Activated T-helper 1 cell treated with anti-CD3 and anti-CD28 coated beads, Interleukin-2, amount 50 U/mL, for 16 hours (primary cell): ENCODE results near the gene EHMT1.

Experiments used
- DNase-seq, 2 donors: peaks; one replicate each; pipeline ENCODE4 v3.0.0-alpha.2; 2020; ENCODE audit warnings: low read depth in 1 of 2, low spot score in 1 of 2

EHMT1 gene

DNA sequence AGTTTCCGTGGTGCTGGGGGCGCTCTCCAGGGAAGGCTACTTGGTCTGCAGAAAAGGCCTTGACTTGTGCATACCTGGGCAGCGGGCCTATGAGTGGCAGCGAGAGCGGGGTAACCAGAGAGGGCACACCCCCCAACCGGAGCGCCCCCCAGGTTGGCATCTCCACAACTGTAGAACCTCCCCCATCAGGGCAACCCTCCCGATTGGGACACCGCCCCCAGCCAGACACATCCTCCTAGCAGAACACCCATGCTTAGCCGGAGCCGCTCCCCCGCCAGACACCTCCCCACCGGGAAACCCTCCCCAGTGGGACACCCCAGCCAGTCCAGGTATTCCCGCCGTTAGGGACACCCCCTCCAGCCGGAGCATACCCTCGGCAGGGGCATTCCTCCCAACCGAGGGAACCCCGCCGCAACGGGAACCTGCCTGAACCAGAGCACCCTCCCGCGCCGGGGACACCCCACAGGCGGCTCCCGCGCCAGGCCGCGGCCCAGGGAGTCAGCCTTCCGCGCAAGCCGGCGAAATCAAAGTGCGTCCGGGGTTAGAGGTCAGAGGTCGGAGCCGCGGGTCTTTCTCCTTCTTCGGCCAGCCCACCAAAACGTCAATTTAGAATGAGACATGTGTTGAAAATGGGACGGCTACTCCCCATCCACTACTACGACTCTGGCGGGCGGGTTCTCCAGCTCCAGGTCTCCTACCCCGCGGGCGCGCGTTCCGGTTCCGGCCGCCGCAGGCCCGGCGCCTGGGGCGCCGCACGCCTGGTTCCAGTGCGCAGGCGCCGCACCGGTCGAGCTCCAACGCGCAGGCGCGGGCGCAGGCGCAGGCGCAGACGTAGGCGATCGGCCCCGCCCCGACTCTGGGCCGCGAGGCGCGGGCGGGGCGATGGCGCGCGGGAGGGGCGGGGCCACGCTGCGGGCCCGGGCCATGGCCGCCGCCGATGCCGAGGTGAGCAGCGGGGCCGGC, at the start of gene EHMT1:
Gene EHMT1, plus strand, starts transcription at position 901 of the 963 bp plus-strand sequence. Its CDS starts 24 bp downstream, at position 925.
- peak; percentile 77 to 89 for DNase-seq

DNA sequence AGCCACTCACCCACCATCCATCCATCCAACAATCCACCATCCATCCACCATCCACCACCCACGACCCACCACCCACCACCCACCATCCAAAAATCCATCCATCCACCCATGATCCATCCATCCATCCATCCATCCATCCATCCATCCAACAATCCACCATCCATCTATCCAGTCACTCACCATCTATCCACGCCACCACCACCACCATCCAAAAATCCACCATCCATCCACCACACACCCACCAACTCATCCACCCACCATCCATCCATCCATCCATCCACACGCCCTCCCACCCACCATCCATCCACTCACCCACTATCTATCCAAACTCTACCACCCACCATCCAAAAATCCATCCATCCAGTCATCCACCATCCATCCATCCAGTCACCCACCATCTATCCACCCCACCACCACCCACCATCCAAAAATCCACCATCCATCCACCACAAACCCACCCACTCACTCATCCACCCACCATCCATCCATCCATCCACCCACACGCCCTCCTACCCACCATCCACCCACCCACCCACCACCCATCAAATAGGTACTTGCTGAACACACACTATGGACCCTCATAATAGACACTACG, 49.1 kb upstream of the EHMT1 start:
- no peak for DNase-seq

DNA sequence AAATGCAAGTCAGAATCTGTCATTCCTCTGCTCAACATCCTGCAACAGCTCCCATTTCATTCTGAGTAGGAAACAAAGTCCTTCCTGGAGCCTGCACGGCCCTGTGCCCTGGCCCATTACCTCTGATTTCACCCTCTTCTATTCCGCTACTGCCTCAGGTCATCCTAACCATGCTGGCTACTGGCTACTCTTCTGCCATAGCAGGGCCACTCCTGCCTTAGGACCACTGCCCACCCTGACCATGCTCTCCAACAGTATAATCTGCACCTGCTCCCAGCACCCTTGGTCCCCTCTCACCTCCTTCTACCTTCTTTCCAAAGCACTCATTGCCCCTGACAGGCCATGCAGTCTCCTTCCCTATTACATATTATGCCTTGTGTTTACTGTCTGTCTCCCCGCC, 48.2 kb upstream of the EHMT1 start:
- no peak for DNase-seq

DNA sequence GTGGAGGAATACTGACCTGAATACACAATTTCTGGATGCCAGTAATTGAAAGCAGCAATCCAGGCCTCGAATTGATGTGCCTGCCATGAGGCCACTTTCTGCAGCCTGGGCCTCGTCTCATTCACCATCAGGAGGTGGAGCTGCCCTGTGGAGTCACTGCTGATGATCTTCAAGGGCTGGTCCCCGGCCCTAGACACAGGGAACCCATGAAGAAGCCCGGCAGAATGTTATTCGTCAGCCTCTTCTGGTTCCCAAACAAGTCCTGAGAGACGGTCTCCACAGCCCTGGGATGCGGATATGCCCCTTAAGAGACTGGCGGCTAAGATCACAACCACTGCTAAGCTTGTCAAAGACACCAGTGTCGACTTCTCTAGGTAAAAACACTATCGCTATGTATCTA, 44.6 kb upstream of the EHMT1 start:
- DNase-seq, result no peak

DNA sequence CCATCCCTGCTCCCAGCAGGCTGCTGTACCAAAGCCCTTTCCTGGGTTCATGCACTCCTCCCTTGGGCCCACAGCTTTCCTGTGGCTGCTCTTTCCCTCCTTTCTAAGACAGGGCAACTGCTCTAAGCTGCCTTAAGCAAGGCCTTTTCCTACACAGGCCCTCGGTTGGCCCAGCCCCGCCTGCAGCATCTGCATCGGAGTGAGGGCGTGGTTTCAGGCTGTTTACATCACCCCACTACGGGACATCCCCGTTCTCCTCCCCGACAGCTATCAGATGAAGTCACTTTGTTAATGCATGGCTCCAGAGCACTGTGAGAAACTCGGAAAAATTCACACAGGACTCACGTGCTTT, 43.5 kb upstream of the EHMT1 start:
- DNase-seq, result no peak

DNA sequence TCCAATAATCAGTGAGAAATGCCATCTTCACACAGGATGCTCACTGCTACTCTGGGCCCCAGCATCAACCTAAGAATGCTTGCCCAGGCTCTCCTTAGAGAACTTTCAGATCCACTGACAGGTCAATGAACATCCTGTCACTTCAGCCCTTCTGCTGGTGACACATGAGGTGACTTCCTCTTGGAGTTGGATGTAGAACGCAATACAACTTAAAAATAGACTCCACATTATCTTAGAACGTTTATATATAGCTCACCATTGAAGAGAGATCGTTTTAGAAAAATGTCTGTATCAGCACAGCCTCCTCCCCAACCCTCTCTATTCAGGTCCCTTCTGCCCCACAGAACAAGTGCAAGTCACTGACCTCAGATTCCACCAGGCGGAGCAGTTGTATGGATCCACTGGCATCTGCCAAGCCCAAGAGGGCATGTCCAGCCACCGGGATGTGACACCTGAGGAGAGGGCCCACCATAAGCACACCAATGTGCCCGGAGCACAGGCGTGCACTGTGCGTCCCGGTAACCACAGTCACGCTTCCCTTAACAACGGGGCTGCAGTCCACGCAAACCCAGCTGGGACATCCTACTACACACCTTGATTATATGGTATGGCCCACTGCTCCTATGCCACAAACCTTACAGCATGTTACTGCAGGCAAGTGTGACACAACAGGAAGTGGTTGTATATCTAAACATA, 42.9 kb upstream of the EHMT1 start:
- no peak for DNase-seq

DNA sequence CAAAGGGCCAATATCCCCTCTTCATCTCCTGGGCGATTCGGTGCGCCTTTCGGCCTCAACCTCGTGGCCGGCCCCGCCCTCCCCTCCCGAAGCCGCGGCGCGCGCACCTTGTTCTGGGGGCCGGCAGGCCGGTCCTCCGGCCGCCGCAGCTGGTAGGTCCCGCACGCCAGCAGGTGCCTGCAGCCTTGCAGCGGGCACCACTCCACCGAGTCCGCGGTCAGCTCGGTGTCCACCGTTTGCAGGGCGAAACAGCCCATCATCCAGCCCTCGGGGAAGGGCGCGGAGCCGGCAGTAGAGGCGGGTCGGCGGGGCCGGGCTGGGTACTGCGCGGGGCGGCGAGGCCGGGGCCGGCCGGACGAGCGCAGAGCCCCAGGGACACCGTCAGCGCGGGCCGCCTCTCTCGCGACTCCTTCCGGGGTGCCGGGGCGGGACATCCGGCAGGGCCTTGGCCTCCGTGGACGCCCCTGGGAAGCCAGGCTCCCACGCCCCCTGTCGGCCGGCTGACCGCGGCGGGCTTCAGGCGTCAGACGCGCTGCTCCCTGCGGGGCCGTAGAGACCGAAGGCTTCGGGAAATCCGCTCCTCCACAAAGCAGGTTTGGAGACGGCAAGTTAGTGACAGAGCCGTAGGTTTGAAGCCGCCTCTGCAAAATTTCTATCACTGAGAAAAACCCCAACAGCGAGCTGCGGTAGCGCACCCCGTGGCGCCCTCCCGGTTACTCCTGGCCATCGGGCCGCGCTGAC, 40.1 kb upstream of the EHMT1 start, which contains the start of gene DPH7:
Gene DPH7, minus strand, starts transcription at position 408 of the 741 bp plus-strand sequence. Its CDS starts 148 bp downstream, at position 260.
- DNase-seq, result peak; percentile 94 to 95

DNA sequence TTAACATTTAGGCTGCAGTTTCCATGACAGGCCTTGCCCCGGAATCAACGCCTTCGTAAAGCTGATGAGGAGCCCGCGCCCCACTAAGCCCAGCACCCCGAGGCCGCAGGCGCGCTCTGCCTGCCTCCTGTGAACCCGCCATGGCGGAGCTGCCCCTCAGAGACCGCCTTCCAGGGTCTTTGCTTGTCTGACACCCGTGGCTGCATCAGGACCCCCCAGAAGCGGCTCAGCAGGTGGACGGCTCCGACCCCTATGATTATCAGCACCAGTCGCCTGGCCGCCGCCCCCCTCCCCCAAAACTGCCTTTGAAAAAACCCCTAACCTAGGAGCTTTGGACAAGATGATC, 39.6 kb upstream of the EHMT1 start:
- no peak for DNase-seq

DNA sequence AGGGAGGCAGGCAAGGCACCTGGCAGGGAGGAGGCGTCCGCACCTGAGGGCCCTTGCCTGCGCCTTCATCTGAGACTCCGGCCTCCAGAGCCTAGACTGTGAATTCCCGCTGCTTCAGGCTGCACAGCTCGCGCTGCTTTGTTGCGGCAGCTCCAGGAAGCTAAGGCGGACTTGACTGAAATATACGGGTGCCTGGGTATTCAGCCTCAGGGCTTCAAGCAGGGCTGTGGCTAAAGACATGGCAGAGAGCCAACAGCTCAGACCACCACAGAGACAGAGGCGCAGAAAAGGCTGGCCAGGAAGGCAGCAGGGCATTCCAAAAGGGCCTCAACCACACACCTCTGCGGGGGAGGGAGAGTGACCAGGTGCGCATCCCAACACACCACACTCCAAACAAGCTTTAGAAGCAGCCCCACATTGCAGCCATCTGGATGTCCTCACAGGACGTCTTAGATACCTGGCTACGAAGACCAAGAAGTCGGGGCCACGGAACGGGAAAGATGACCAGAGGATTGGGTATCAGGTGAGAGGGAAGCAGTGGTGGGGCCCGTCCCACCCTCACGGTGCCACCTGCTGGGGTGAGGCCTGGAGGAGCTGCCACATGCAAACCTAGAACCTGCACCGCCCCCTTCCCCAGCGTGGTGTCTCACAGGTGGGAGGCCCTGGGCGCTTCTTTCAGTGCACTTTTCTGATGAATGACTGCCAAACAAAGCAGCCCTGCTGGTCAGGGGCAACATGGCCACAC, 38.4 kb upstream of the EHMT1 start:
- DNase-seq, result no peak

DNA sequence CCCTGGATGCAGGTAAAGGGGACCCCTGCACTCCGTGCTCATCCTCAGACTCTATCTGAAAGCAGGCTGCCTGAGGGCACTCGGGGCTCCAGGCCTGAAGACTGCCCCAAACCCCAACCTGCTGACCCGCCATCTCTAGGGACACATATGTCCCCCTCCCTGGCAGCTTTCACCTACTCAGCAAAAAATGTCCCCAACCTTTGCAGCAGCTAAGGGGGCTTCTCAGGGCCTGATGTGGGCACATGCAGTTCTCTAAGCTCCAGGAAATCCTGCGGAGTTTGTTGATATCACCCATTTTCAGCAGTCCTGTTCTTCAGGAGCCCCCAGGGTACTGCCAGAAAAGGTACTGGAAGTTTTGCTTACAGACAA, 37.9 kb upstream of the EHMT1 start:
- no peak for DNase-seq

DNA sequence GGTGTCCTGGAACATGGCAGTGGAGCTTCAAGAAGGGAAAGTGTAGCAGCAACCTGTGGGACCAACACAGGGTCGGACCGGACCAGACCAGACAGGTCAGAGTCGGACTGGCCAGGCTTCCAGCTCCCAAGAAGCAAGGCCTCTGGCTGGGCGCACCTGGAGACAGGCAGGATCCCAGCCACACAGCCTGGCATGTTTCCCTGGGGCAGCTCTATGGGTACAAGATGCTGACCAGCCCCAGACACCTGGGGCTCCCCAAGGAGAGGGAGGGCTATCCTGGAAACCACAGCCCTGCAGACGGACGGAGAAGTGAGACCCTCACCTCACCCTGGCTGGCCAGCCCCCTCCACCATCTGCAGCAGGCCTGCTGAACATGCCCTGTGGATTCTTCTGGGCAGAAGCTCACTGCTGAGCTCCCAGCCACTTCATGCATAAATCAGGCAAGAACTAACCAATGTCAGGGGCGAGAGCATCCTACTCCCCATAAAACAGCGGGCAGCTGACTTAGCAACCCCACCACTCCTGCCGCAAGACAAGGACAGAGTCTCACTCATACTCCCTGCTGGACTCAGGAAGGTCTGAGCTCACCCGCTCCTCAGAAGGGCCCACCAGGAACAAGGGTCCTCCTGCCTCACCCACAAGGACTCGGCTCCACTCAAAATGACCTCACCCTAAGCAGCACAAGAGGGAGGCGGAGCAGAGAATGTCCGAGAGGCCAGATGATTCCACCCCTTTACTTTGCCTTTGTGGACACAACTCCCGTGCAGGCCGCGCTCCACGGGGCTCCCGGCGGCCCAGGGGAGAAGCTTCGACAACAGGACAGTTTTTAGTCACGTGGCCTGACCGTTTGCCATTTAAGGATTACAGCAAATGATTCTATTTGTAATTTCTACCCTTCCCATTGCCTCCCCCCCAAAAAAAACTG, 37.2 kb upstream of the EHMT1 start:
- no peak for DNase-seq

DNA sequence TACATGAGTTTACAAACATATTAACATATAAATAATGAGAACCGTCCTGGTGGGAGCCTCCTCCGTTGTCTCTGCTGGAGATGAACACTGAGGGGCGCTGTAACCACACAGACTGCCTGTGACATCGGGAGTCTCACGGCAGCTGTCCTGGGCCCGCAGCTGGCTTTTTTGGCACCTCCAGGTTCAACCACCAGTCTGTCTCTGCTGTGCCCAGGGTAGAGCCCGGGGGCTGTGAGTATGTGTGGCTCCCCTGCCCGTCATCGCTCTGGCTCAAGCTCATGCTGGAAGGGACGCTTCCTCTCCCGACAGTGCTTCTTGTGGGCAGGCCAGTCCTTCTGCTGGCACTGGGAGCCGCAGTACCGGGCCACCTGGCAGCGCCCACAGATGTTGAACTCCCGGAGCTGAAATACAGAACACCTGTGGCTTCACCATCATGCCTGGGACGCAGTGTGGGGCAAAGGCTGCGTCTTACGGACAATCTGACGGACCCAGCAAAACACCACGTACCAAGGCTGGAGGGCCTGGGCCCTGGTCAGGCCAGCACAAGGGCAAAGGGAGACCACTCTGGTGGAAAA, 36.4 kb upstream of the EHMT1 start:
- DNase-seq, result no peak

DNA sequence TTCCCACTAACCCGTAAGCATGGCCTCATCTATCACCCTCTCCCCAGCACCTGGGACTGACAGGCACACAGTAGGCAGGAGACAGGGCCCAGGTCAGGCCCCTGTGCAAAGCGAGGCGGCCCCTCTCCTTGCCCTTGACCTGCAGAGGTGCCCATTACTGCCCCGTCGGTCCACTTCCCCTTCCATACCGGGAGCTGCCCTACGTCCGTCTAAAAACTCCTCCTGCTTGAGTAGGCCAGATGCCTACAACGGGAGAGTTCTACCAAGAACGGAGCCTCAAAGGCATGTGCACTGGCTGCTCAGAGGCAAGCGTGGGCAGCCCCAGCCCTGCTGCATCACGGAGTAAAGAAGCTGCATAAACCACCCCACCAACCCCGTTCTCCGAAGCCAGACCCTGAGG, 35.5 kb upstream of the EHMT1 start:
- no peak for DNase-seq

DNA sequence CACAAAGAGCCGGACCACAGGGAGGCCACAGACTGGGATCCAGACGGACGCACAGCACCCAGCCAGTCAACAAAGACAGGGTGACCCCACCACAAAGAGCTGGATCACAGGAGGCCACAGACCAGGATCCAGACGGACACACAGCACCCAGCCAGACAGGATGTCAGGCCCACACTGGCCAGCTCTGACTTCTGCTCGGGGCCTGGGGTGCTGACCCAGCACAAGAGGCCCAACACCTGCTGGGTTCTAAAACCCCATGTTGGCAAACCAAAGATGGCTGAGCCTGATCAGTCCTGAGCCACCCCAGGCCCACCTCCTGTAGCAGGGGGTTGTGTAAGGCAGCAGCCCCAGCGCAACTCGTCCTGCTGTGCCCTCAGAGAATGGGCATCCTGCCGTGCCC, 34.8 kb upstream of the EHMT1 start:
- no peak for DNase-seq

DNA sequence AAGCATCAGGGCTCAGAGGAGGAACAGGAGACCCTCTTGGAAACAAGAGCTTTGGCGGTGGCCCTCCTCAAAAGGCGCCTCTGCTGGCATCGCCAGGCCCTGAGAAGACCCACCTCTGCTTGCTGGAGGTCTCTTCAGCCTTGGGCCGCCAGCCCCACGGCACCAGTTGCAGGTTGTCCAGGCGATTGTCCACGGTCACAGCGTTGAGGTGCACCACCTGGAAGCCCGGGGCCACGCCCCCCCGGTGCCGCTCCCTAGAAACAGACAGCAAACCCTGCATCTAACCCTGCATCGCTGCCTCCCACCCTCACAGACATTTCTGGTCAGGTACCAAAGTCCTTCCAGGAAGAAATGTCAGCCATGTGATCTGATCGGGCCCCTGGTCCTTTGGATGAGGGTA, 32.0 kb upstream of the EHMT1 start:
- no peak for DNase-seq

DNA sequence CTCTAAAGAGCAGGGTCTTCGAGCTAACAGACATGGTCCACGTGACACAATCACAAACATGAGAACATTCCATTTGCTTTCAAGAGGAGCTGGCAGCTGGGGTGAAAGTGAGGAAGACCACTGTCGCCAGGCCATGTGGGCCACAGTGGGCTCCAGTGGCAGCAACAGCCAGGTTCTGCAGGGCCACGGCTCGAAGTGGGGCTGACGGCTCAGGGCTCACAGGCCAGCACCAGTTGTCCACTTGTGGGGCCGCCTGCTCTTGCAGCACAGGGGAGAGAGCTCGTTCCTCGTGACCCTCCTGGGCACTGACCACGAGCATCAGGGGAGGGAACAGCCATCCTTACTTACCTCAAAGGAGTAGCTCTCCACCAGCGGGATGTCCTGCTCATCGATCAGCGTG, 30.5 kb upstream of the EHMT1 start:
- DNase-seq, result no peak

DNA sequence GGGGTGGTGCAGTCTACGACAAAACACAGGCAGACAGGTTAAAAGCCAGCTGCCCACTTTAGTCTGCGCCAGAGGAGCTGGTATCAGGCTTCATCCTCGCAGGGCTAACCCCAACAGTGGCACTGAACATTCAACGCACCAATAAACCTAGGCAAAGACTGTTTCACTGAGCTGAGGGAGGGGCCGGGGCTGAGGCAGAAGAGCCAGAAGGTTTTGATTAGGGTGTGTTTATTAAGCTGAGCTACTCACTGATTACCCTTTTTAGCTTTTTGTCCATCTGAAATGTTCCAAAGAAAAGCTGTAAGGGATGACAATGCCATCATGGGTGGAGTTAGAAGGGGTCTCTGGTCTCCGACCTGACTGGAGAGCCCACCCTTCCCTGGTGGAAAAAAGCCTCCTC, 29.9 kb upstream of the EHMT1 start:
- DNase-seq, result no peak

DNA sequence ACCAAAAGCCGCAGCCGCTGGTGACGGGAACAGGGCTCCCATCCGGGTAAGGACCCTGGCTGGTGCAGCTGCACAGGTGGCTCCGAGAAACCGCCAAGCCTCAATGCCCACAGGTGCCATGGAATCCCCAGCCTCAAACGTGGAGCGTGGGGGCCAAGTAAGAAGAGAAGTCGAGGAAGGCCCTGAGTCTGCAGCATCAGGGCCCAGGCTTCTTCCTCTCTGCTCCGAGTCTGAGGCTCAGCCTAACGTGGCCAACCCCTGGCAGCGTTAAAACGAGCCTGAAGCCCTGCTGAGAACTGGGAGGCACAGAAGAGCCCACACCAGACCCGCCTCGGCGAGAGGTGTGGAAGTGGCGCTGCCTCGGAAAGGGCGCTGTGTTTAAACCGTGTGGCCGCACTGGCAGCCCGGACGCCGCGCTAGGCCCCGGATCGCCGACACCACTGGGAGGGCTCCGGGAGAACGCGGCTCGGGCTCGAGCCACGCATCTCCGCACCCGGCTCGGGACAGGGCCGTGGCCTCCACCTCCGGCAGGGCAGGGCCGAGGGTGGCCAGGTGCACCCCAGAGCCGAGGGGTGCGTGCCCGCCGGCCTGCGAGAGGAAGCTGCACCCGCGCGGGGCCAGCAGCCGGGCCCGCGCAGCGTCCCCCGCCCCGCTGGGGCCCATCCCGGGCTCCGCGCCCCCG, 29.2 kb upstream of the EHMT1 start:
- no peak for DNase-seq

DNA sequence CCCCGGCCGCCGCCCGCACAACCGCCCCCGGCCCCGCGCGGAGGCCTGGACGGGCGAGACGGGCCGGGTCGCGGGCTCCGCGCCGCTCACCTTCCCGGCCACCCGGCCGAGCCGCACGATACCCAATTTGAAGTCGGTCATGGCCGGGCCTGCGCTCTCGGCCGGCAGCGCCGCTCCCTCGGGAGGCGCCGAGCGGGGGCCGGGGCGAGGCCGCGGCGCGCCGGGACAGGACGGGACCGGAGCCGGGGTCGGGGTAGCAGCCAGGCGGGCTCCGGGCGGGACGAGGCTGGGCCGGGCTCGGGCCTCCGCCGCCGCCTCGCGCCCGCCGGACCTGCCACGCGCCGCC, 28.7 kb upstream of the EHMT1 start:
- DNase-seq, result no peak
